Activated T-cell treated with anti-CD3 and anti-CD28 coated beads, Interleukin-2, amount 50 U/mL, for 48 hours (primary cell): ENCODE data around the gene UBB.
"Not testable (repeated sequence)": the region's sequence is repeated elsewhere in the genome, so short reads cannot be mapped to it uniquely, and the experiment has no call there.

Source experiments
- DNase-seq, 2 experiments: peaks; one replicate each; pipeline ENCODE4 v3.0.0-alpha.2; 2020

UBB gene

GRCh38 chr17:16377941-16378341, 3.0 kb upstream of the UBB start:
- DNase-seq = no peak

GRCh38 chr17:16378636-16379282, 2.1 kb upstream of the UBB start:
- no peak for DNase-seq

- no peak for DNase-seq
Observed at GRCh38 chr17:16379654-16380053, 1.2 kb upstream of the UBB start.

- DNase-seq = no peak
Observed at GRCh38 chr17:16381496-16381820, 567 bp downstream of the UBB start.

- DNase-seq = no peak
Observed at GRCh38 chr17:16383216-16383615, 2.3 kb downstream of the UBB start.

- no peak for DNase-seq
Observed at GRCh38 chr17:16383772-16384287, 2.9 kb downstream of the UBB start.

GRCh38 chr17:16384557-16384956, 3.7 kb downstream of the UBB start:
- no peak for DNase-seq

GRCh38 chr17:16386126-16386507, 5.2 kb downstream of the UBB start:
- not testable (repeated sequence) for DNase-seq

- no peak for DNase-seq
Observed at GRCh38 chr17:16391451-16391850, 10.6 kb downstream of the UBB start.

- not testable (repeated sequence) for DNase-seq
Observed at GRCh38 chr17:16392491-16392890, 11.6 kb downstream of the UBB start.

GRCh38 chr17:16395887-16396286, 15.0 kb downstream of the UBB start:
- DNase-seq = not testable (repeated sequence)

GRCh38 chr17:16396693-16397092, 15.8 kb downstream of the UBB start:
- not testable (repeated sequence) for DNase-seq

GRCh38 chr17:16398270-16399267, 17.7 kb downstream of the UBB start:
- no peak for DNase-seq

GRCh38 chr17:16403847-16404246, 23.0 kb downstream of the UBB start:
- not testable (repeated sequence) for DNase-seq

- DNase-seq = peak in 1 of 2 experiments; percentile 30
Observed at GRCh38 chr17:16406742-16407674, 26.1 kb downstream of the UBB start.

GRCh38 chr17:16407911-16408588, 27.2 kb downstream of the UBB start:
- DNase-seq = no peak

- DNase-seq = peak; percentile 74
Observed at GRCh38 chr17:16415031-16415924, 34.4 kb downstream of the UBB start, which contains the start of gene TRPV2. Gene TRPV2, plus strand, starts transcription at chr17:16415571. Its CDS starts 2,098 bp downstream, at chr17:16417669.

- DNase-seq = no peak
Observed at GRCh38 chr17:16417399-16417798, 36.5 kb downstream of the UBB start.

GRCh38 chr17:16417896-16418684, 37.2 kb downstream of the UBB start:
- DNase-seq = no peak

GRCh38 chr17:16418685-16419068, 37.8 kb downstream of the UBB start:
- DNase-seq = no peak
